NCI-H82 treated with DMSO at 0.1 percent for 48 hours (cell line): ENCODE results near the gene IGDCC3.

ENCODE experiments used
- DNase-seq: peaks from one replicate; lab custom pipeline; 2025; ENCODE audit not compliant: unreplicated experiment; lab: John Stamatoyannopoulos, UW

The IGDCC3 gene

GRCh38 chr15:65329288-65329983 is 48.4 kb downstream of the IGDCC3 start:
- DNase-seq: no peak

GRCh38 chr15:65328506-65329287 is 49.1 kb downstream of the IGDCC3 start:
- DNase-seq: no peak

GRCh38 chr15:65327651-65328393 is 50.0 kb downstream of the IGDCC3 start:
- no peak for DNase-seq

GRCh38 chr15:65326818-65327217 is 51.0 kb downstream of the IGDCC3 start:
- DNase-seq: no peak

- no peak for DNase-seq
Measured at GRCh38 chr15:65326117-65326526, 51.7 kb downstream of the IGDCC3 start.

- DNase-seq: peak; percentile 23
Measured at GRCh38 chr15:65323071-65323511, 54.7 kb downstream of the IGDCC3 start.

GRCh38 chr15:65318870-65319356 is 58.9 kb downstream of the IGDCC3 start:
- DNase-seq: peak; percentile 68

GRCh38 chr15:65312400-65312916 is 65.3 kb downstream of the IGDCC3 start:
- no peak for DNase-seq

- DNase-seq: no peak
Measured at GRCh38 chr15:65311760-65312159, 66.0 kb downstream of the IGDCC3 start.

GRCh38 chr15:65310431-65311137 is 67.2 kb downstream of the IGDCC3 start:
- no peak for DNase-seq

GRCh38 chr15:65309882-65310418 is 67.9 kb downstream of the IGDCC3 start:
- DNase-seq: no peak

GRCh38 chr15:65307978-65308377 is 69.8 kb downstream of the IGDCC3 start:
- no peak for DNase-seq

GRCh38 chr15:65306551-65306950 is 71.3 kb downstream of the IGDCC3 start:
- peak; percentile 47 for DNase-seq

- no peak for DNase-seq
Measured at GRCh38 chr15:65305776-65306175, 72.0 kb downstream of the IGDCC3 start.

- no peak for DNase-seq
Measured at GRCh38 chr15:65305150-65305758, 72.5 kb downstream of the IGDCC3 start.

- DNase-seq: peak; percentile 96
Measured at GRCh38 chr15:65304381-65305149, 73.2 kb downstream of the IGDCC3 start, which contains the start of gene RNU5B-1. Gene RNU5B-1 (plus strand): TSS chr15:65304677.

GRCh38 chr15:65303687-65304380 is 74.0 kb downstream of the IGDCC3 start:
- DNase-seq: peak; percentile 21

- DNase-seq: no peak
Measured at GRCh38 chr15:65302061-65302460, 75.7 kb downstream of the IGDCC3 start.
